ENCODE measurements around the gene MYO5B. TPM values are rescaled to one million over a fixed set of nuclear protein-coding genes. Genes with fewer than 3 reads are reported as not detected.

MYO5B gene
- total and polyA plus RNA-seq, 10 of the 15 experiments (the other 5 are each of a cell fraction or from before 2014, with no cell fraction given) = 2.5 to 4.5 (median 3.3) TPM

GRCh38 chr18:49993299-49993698, 201.6 kb downstream of the MYO5B start (continued):
- TF ChIP-seq MEF2A (IDR thresholded peaks at IDR 0.05; ENCODE audit: insufficient read depth, low read depth, low read length) (no peak), RBBP5 (conservative IDR thresholded peaks at IDR 0.05) (no peak), JUND (IDR thresholded peaks at IDR 0.05; ENCODE audit: low read depth, low read length) (no peak), ZNF24 (IDR thresholded peaks at IDR 0.05) (no peak), ZNF384 (IDR thresholded peaks at IDR 0.05; ENCODE audit: borderline replicate concordance, low read depth, low read length) (no peak), HCFC1 (IDR thresholded peaks at IDR 0.05; ENCODE audit: low read length) (no peak), SPI1 (IDR thresholded peaks at IDR 0.05; ENCODE audit: borderline replicate concordance, insufficient read depth, low read depth, low read length) (no peak)

GRCh38 chr18:49988733-49989132, 206.2 kb downstream of the MYO5B start:
- POLR2A ChIA-PET = no interaction called here
- intact Hi-C loops (cut with micrococcal nuclease; ENCODE audit: unreplicated experiment) = no loop called here
- Histone ChIP-seq H3K4me1 (ENCODE audit: control insufficient read depth, insufficient read depth, low read length) (no peaks in the 10 kb centered on the region), H3K9ac (ENCODE audit: control insufficient read depth, insufficient read depth, low read length) (no peak overlapping the region), H4K20me1 (ENCODE audit: control insufficient read depth, insufficient read depth) (no peaks in the 10 kb centered on the region), H3K4me2 (ENCODE audit: control insufficient read depth, insufficient read depth) (no peak overlapping the region), H3K27ac (ENCODE audit: control insufficient read depth, insufficient read depth) (no peak overlapping the region), H3K4me3 (no peak overlapping the region), H3K79me2 (ENCODE audit: control insufficient read depth, insufficient read depth, low read length) (no peaks in the 10 kb centered on the region), H3K27me3 (replicated peaks in 1 of 2; ENCODE audit: control insufficient read depth in 2 of 2, insufficient read depth in 2 of 2, low read length in 1 of 2) (peaks cover 3 to 6% of the 10 kb centered on the region in 2 experiments; a peak in 2 of 4 replicates), H3K9me3 (replicated peaks; ENCODE audit: control insufficient read depth, insufficient read depth, low read length) (no peaks in the 10 kb centered on the region), H3K36me3 (ENCODE audit: control insufficient read depth in 2 of 2, insufficient read depth in 2 of 2, low read length in 1 of 2) (no peaks in the 10 kb centered on the region), H2AFZ (ENCODE audit: control insufficient read depth, low read depth, low read length) (no peak overlapping the region)
- RAD21 ChIA-PET (ENCODE audit: unreplicated experiment) = no interaction called here
- no peak for FAIRE-seq
- 92% methylated on average over 2 of the region's 2 CpGs for WGBS (ENCODE audit: insufficient coverage, insufficient replicate concordance, low lambda C conversion rate, missing lambda C conversion rate)
- no peak for TF ChIP-seq ATF7 (IDR thresholded peaks at IDR 0.05; ENCODE audit: low read depth)
- no peak for TF ChIP-seq SKIL (IDR thresholded peaks at IDR 0.05; ENCODE audit: low read depth, poor library complexity, severe bottlenecking)
- TF ChIP-seq KDM1A (IDR thresholded peaks at IDR 0.05; ENCODE audit: borderline replicate concordance) = no peak
- TF ChIP-seq ZNF24 (IDR thresholded peaks at IDR 0.05) = no peak
- no peak for TF ChIP-seq ESRRA (IDR thresholded peaks at IDR 0.05; ENCODE audit: low read length)
- no peak for TF ChIP-seq MTA2 (IDR thresholded peaks at IDR 0.05; ENCODE audit: low read depth)
- TF ChIP-seq CBX3 (IDR thresholded peaks at IDR 0.05; ENCODE audit: borderline replicate concordance, low read depth) = no peak
- TF ChIP-seq NFXL1 (IDR thresholded peaks at IDR 0.05; ENCODE audit: borderline replicate concordance) = no peak
- no peak for TF ChIP-seq ATF2 (IDR thresholded peaks at IDR 0.05; ENCODE audit: low read length)
- no peak for ATAC-seq
- SMC1A ChIA-PET (ENCODE audit: uncharacterized antibody, unreplicated experiment) = no interaction called here
- no TSS peak for BruUV-seq (replicated peaks)
- no peak for DNase-seq (ENCODE audit: low read depth, low spot score)
- CTCF ChIA-PET = interaction anchor here (0.9 kb wide), 1 partner anchor 177 kb away, joined by 3 read pairs; no protein-coding TSS in a partner anchor
- in situ Hi-C loops (cut with MboI) = no loop called here
